Thymus (tissue), 11 donors: ENCODE data around the gene PATL2. TPM values are rescaled to one million over a fixed set of nuclear protein-coding genes. Genes with fewer than 3 reads are reported as not detected.
"Not testable (repeated sequence)": the region's sequence is repeated elsewhere in the genome, so short reads cannot be mapped to it uniquely, and the experiment has no call there.

Experiments used
- DNase-seq, 9 donors: peaks; one replicate each; pipeline ENCODE4 v3.0.0-alpha.2; 2013; ENCODE audit warnings: low spot score in 9 of 9, low read depth in 6 of 9, missing footprints in 1 of 9
- H3K27ac ChIP-seq, 2 donors: one replicate each; pipeline ENCODE4 v1.5.1; 2013; ENCODE audit warnings: control low read depth in 1 of 2, low read depth in 1 of 2, low read length in 1 of 2, mild to moderate bottlenecking in 1 of 2, moderate library complexity in 1 of 2
- H3K27me3 ChIP-seq, 2 donors: one replicate each; pipeline ENCODE4 v1.5.1; 2013; ENCODE audit warnings: low read length in 1 of 2; ENCODE audit not compliant: control insufficient read depth in 2 of 2, insufficient read depth in 1 of 2
- H3K36me3 ChIP-seq, 2 donors: one replicate each; pipeline ENCODE4 v1.5.1; 2013; ENCODE audit warnings: low read length in 1 of 2, mild to moderate bottlenecking in 1 of 2, moderate library complexity in 1 of 2; ENCODE audit not compliant: control insufficient read depth in 2 of 2, insufficient read depth in 2 of 2
- H3K4me1 ChIP-seq, 2 donors: one replicate each; pipeline ENCODE4 v1.5.1; 2013; ENCODE audit warnings: low read length in 2 of 2; ENCODE audit not compliant: control insufficient read depth in 2 of 2, insufficient read depth in 2 of 2
- H3K4me3 ChIP-seq, 2 donors: one replicate each; pipeline ENCODE4 v1.5.1; 2013; ENCODE audit warnings: low read length in 2 of 2, control low read depth in 1 of 2, mild to moderate bottlenecking in 1 of 2
- H3K9me3 ChIP-seq, 2 donors: one replicate each; pipeline ENCODE4 v1.5.1; 2013; ENCODE audit warnings: low read length in 1 of 2, mild to moderate bottlenecking in 1 of 2; ENCODE audit not compliant: control insufficient read depth in 2 of 2, insufficient read depth in 1 of 2
- WGBS: extraction: QIAGEN DNeasy Blood & Tissue Kit; methylation state at CpG from one replicate; pipeline ENCODE4 v1.1.7; 2013; 5-methylcytosine and 5-hydroxymethylcytosine counted together
- polyA plus RNA-seq: library from polyadenylated mRNA; stranded (reverse); fragments of 200-250 nt; gene quantifications from one replicate; pipeline ENCODE4 v1.2.3, GENCODE V29; 2013
- total RNA-seq: library from RNA; stranded (reverse); fragments of 120-200 nt; gene quantifications from one replicate; pipeline ENCODE4 v1.2.4, GENCODE V29; 2013
- donor health status: healthy.

Gene PATL2
- total and polyA plus RNA-seq, 2 donors, result 2.2 to 25.8 TPM

GRCh38 chr15:44646460-44646859, 64.7 kb downstream of the PATL2 start:
- H3K4me1 ChIP-seq, result no peaks in the 10 kb centered on the region
- H3K27me3 ChIP-seq, result no peaks in the 10 kb centered on the region
- H3K27ac ChIP-seq, result no peak overlapping the region
- no peak for DNase-seq
- no peaks in the 10 kb centered on the region for H3K9me3 ChIP-seq
- H3K4me3 ChIP-seq, result no peak overlapping the region
- peaks cover 19 to 43% of the 10 kb centered on the region in 2 donors for H3K36me3 ChIP-seq
- WGBS, result 96% methylated on average over 2 of the region's 2 CpGs

DNA sequence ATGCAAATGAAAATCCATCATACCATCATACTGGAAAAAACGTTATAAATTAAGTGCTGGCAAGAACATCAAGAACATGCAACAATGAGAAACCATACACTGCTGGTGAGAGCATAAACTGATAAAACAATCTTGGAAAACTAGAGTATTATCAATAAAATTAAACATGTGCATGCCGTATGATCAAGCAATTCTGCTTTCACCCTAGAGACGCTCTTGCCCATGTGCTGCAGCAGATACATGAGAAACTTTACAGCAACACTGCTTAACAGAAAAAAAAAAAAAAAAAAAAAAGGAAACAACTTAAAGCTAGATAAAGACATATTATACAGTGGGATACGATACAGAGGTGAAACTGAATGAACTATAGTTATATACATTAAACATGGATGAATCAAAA, 69.5 kb downstream of the PATL2 start:
- Histone ChIP-seq H3K4me3 (no peak overlapping the region), H3K27me3 (no peaks in the 10 kb centered on the region), H3K4me1 (no peaks in the 10 kb centered on the region), H3K9me3 (no peaks in the 10 kb centered on the region), H3K36me3 (peaks cover 22 to 26% of the 10 kb centered on the region in 2 donors), H3K27ac (no peak overlapping the region)
- DNase-seq, result no peak
- WGBS, result 97% methylated on average over 4 of the region's 4 CpGs

DNA sequence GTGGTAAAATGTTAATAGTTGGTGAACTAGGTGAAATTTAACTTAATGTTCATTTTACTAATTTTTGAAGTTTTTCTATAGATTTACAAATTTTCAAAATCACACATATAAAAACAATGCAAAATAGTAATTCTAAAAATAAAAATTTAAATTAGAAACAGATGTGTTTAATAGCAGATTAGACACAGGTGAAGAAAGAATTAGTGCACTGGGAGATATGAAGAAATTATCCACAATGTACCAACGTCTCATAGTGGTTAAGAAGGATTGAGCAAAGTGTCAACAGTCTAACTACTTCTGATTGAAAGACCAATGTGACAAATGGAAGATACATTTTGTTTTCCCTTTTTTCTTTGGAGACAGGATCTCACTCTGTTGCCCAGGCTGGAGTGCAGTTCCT, 74.1 kb downstream of the PATL2 start:
- H3K9me3 ChIP-seq, result no peaks in the 10 kb centered on the region
- no peaks in the 10 kb centered on the region for H3K27me3 ChIP-seq
- no peak overlapping the region for H3K27ac ChIP-seq
- no peak for DNase-seq
- 97% methylated on average over 1 of the region's 1 CpG for WGBS
- H3K4me1 ChIP-seq, result no peaks in the 10 kb centered on the region
- H3K36me3 ChIP-seq, result peaks cover 38 to 45% of the 10 kb centered on the region in 2 donors
- no peak overlapping the region for H3K4me3 ChIP-seq

- 98% methylated on average over 5 of the region's 5 CpGs for WGBS
- DNase-seq, result no peak
- Histone ChIP-seq H3K4me3 (no peak overlapping the region), H3K27me3 (no peaks in the 10 kb centered on the region), H3K27ac (no peak overlapping the region), H3K4me1 (no peaks in the 10 kb centered on the region), H3K9me3 (no peaks in the 10 kb centered on the region), H3K36me3 (peaks cover 48% of the 10 kb centered on the region in 2 donors)
Measured at GRCh38 chr15:44633603-44634002, 77.5 kb downstream of the PATL2 start.

DNA sequence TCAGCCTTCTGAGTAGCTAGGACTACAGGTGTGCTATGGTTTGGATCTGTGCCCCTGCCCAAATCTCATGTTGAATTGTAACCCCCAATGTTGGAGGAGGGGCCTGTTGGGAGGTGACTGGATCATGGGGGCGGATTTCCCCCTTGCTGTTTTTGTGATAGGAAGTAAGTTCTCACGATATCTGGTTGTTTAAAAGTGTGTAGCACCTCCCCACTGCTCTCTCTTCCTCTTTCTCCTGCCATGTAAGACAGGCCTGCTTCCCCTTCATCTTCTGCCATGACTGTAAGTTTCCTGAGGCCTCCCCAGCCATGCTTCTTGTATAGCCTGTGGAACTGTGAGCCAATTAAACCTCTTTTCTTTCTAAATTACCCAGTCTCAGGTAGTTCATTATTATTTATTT, 85.8 kb downstream of the PATL2 start:
- H3K9me3 ChIP-seq, H3K27ac ChIP-seq, DNase-seq, H3K4me3 ChIP-seq, H3K4me1 ChIP-seq, H3K27me3 ChIP-seq: not testable (repeated sequence)
- WGBS, result 87% methylated on average over 2 of the region's 2 CpGs
- H3K36me3 ChIP-seq, result peaks cover 28 to 52% of the 10 kb centered on the region in 2 donors

DNA sequence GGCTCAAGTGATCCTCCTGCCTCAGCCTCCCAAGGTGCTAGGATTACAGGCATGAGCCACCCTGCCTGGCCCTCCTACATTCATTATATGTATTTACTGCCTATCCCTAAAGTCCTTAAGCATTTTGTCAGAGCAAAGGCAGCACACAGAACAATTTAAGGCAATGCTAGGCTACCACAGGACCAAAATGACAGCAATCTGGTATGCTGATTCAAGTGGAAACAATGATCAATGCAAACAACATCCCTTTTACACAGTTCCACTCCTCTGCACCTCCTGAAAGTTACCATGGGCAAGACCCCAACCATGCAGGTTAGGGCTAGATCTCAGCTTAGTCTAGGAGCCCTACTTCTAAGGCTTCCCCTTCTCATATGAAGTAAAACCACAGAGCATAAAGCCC, 87.9 kb downstream of the PATL2 start:
- H3K36me3 ChIP-seq, result peaks cover 19 to 47% of the 10 kb centered on the region in 2 donors
- DNase-seq, result no peak
- no peaks in the 10 kb centered on the region for H3K27me3 ChIP-seq
- no peak overlapping the region for H3K27ac ChIP-seq
- H3K9me3 ChIP-seq, result no peaks in the 10 kb centered on the region
- H3K4me1 ChIP-seq, result no peaks in the 10 kb centered on the region
- H3K4me3 ChIP-seq, result no peak overlapping the region

- no peaks in the 10 kb centered on the region for H3K4me1 ChIP-seq
- no peak for DNase-seq
- no peak overlapping the region for H3K27ac ChIP-seq
- H3K4me3 ChIP-seq, result no peak overlapping the region
- WGBS, result 99% methylated on average over 1 of the region's 1 CpG
- no peaks in the 10 kb centered on the region for H3K9me3 ChIP-seq
- H3K36me3 ChIP-seq, result peaks cover 17 to 41% of the 10 kb centered on the region in 2 donors
- no peaks in the 10 kb centered on the region for H3K27me3 ChIP-seq
Measured at GRCh38 chr15:44620081-44620480, 91.0 kb downstream of the PATL2 start.

GRCh38 chr15:44616974-44617373, 94.1 kb downstream of the PATL2 start:
- Histone ChIP-seq H3K4me1 (no peaks in the 10 kb centered on the region), H3K36me3 (peaks cover 16 to 46% of the 10 kb centered on the region in 2 donors), H3K9me3 (no peaks in the 10 kb centered on the region), H3K27me3 (no peaks in the 10 kb centered on the region), H3K4me3 (no peak overlapping the region), H3K27ac (no peak overlapping the region)
- no peak for DNase-seq
- WGBS, result 94% methylated on average over 2 of the region's 2 CpGs
